ENCODE measurements around the gene TMIE. TPM values are rescaled to one million over a fixed set of nuclear protein-coding genes. Genes with fewer than 3 reads are reported as not detected.
"Not testable (repeated sequence)": the region's sequence is repeated elsewhere in the genome, so short reads cannot be mapped to it uniquely, and the experiment has no call there.

Gene TMIE
- total RNA-seq, 1 donor from 2014 or later: 1.6 TPM

GRCh38 chr3:46725621-46726314 is 24.6 kb downstream of the TMIE start:
- no peak for ATAC-seq

- no peak for ATAC-seq
Observed at GRCh38 chr3:46729038-46729437, 27.8 kb downstream of the TMIE start.

- no peak for ATAC-seq
Observed at GRCh38 chr3:46730819-46731218, 29.6 kb downstream of the TMIE start.

- ATAC-seq: no peak
Observed at GRCh38 chr3:46731795-46732194, 30.6 kb downstream of the TMIE start.

GRCh38 chr3:46733026-46733800 is 32.0 kb downstream of the TMIE start:
- no peak for ATAC-seq

GRCh38 chr3:46734773-46735172 is 33.6 kb downstream of the TMIE start:
- no peak for ATAC-seq

GRCh38 chr3:46736006-46736872 is 35.0 kb downstream of the TMIE start:
- ATAC-seq: no peak

- ATAC-seq: no peak
Observed at GRCh38 chr3:46737329-46737731, 36.1 kb downstream of the TMIE start.

- ATAC-seq: not testable (repeated sequence)
Observed at GRCh38 chr3:46739565-46739964, 38.4 kb downstream of the TMIE start.

GRCh38 chr3:46742992-46743585 is 41.9 kb downstream of the TMIE start:
- ATAC-seq: no peak

- ATAC-seq: no peak
Observed at GRCh38 chr3:46746711-46747110, 45.5 kb downstream of the TMIE start.

- no peak for ATAC-seq
Observed at GRCh38 chr3:46748170-46748569, 47.0 kb downstream of the TMIE start.

GRCh38 chr3:46749129-46749528 is 47.9 kb downstream of the TMIE start:
- ATAC-seq: no peak

- ATAC-seq: peak; percentile 15
Observed at GRCh38 chr3:46750555-46751038, 49.4 kb downstream of the TMIE start.

GRCh38 chr3:46753127-46753526 is 51.9 kb downstream of the TMIE start:
- ATAC-seq: not testable (repeated sequence)

- ATAC-seq: no peak
Observed at GRCh38 chr3:46755646-46756045, 54.5 kb downstream of the TMIE start.

GRCh38 chr3:46756642-46757041 is 55.5 kb downstream of the TMIE start:
- no peak for ATAC-seq

- no peak for ATAC-seq
Observed at GRCh38 chr3:46759239-46760167, 58.3 kb downstream of the TMIE start.

All from esophagus mucosa (tissue), 1 donor.